SJCRH30 (cell line): ENCODE measurements around the gene KNL1. TPM values are rescaled to one million over a fixed set of nuclear protein-coding genes. Genes with fewer than 3 reads are reported as not detected.
"Not testable (repeated sequence)": the region's sequence is repeated elsewhere in the genome, so short reads cannot be mapped to it uniquely, and the experiment has no call there.

Experiments used
- DNase-seq, 2 experiments: peaks; one replicate each; pipeline ENCODE4 v3.0.0-alpha.2; 2015 to 2020
- H3K27ac ChIP-seq: fragments of 250-450 bp; sonication (Bioruptor Pico); 2 replicates; pipeline ENCODE4 v1.5.1; 2020; ENCODE audit warnings: mild to moderate bottlenecking, moderate library complexity
- H3K27me3 ChIP-seq: fragments of 250-450 bp; sonication (Bioruptor Pico); 2 replicates; pipeline ENCODE4 v1.5.1; 2020; ENCODE audit warnings: mild to moderate bottlenecking, moderate library complexity
- H3K36me3 ChIP-seq: fragments of 250-450 bp; sonication (Bioruptor Pico); 2 replicates; pipeline ENCODE4 v1.5.1; 2020; ENCODE audit warnings: mild to moderate bottlenecking, moderate library complexity
- H3K4me1 ChIP-seq: fragments of 250-450 bp; sonication (Bioruptor Pico); 2 replicates; pipeline ENCODE4 v1.5.1; 2020; ENCODE audit warnings: mild to moderate bottlenecking, moderate library complexity
- H3K4me3 ChIP-seq: fragments of 250-450 bp; sonication (Bioruptor Pico); 2 replicates; pipeline ENCODE4 v1.5.1; 2020; ENCODE audit warnings: mild to moderate bottlenecking, moderate library complexity
- H3K9me3 ChIP-seq: fragments of 250-450 bp; sonication (Bioruptor Pico); replicated peaks from 2 replicates; pipeline ENCODE4 v1.5.1; 2020; ENCODE audit warnings: mild to moderate bottlenecking, moderate library complexity
- total RNA-seq: library from RNA; depleted of rRNA; stranded (reverse); fragments of >200 nt; shearing (Covaris generic); gene quantifications from 2 replicates; pipeline ENCODE4 v1.2.3, GENCODE V29; 2014

The KNL1 gene
- total RNA-seq, 1 experiment from 2014 or later = 100 TPM

DNA sequence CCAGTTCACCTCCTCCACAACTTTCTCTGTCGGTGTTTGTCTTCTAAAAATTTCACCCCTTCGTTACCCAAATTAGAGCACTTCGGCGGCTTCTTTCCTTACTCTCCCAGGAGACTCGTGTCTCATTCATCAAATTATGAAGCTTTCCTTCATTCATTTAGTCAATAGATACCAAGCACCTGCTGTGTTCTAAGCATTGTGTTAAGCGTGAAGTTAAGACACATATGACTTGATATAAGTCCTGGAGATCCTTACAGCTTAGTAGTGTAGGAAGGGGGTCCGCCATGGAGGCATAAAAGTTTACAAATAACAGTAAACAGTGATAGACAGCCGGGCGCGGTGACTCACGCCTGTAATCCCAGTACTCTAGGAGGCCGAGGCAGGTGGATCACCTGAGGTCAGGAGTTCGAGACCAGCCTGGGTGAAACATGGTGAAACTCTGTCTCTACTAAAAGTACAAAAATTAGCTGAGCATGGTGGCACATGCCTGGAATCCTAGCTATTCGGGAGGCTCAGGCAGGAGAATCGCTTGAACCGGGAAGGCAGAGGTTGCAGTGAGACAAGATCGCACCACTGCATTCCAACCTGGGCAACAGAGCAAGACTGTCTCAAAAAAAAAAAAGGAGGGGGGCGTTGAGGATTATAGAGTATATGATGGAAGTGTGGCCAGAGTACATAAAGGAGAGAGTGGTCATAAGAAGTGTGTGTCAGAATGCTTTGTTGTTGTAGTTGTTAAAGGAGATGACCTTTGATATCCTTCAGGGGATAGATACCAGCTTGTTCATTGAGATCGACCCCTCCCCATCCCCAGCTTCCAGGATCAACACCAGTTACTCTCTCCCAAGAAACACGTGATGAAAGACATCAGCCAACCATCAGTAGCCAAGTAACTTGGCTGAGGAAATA is 28.5 kb upstream of the KNL1 start:
- no peaks in the 10 kb centered on the region for H3K36me3 ChIP-seq
- peaks cover 6% of the 10 kb centered on the region; the same call in 1 of the 2 replicates for H3K4me1 ChIP-seq
- no peaks in the 10 kb centered on the region for H3K9me3 ChIP-seq
- H3K27me3 ChIP-seq = no peaks in the 10 kb centered on the region
- no peak for DNase-seq
- no peak overlapping the region for H3K27ac ChIP-seq
- H3K4me3 ChIP-seq = peak overlapping the region; percentile 72

DNA sequence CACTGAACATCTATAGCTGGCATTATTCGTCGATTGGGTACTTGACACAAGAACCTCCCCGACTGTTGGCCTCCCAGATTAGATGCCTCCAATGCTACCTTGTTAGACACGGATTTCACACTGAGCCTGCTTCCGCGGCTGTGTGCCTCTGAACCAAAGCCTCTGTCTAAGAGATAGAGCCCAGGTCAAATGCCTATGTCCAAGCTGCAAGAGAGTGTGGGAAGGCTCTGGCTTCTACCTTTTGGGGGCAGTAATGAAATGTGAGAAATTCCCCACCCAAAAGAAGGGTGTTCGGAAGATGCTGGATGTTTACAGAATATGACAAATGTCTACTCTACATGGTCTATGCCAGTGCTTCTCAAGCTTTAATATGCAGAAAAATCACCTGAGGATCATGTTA is 26.9 kb upstream of the KNL1 start:
- H3K27me3 ChIP-seq = no peaks in the 10 kb centered on the region
- peaks cover 4% of the 10 kb centered on the region for H3K36me3 ChIP-seq
- peak in 1 of 2 experiments; percentile 51 for DNase-seq
- H3K27ac ChIP-seq = no peak overlapping the region
- H3K4me1 ChIP-seq = peaks cover 7% of the 10 kb centered on the region; the same call in 1 of the 2 replicates
- H3K9me3 ChIP-seq = no peaks in the 10 kb centered on the region
- H3K4me3 ChIP-seq = no peak overlapping the region

DNA sequence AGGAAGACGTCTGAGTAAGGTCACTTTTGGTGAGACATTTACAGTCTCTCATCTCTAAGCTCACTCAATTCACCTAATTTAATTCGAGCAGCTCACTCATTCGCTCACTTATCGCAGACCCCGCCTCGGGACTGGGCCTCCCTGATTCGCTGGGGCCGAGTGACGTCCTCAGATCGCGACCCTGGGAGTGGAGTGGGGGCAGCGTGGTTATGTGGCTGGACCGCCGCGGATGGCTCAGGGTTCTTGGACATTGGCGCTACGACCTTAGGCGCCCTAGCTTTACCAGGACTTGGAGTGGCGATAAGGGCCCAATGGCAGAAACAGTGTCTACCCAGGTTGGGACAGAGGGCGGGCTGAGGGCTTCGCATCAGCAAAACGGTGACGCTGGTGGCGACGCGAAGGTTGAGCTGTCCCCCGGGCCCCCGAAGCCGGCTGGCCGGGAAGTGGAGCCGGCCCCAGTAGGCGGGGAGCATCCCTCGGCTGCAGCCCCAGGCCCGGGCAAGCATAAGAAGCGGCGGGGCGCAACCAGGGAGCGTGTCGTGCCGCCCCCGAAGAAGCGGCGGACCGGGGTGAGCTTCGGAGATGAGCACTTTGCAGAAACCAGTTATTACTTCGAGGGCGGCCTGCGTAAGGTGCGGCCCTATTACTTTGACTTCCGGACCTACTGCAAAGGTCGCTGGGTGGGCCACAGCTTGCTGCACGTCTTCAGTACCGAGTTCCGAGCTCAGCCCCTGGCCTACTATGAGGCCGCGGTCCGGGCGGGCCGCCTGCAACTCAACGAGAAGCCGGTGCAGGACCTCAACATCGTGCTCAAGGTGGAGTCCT is 24.7 kb upstream of the KNL1 start, which contains the start of gene RPUSD2:
Gene RPUSD2, plus strand, starts transcription at position 171 of the 825 bp plus-strand sequence. Its CDS starts 39 bp downstream, at position 210.
- Histone ChIP-seq H3K4me1 (peaks cover 7% of the 10 kb centered on the region; the same call in 1 of the 2 replicates), H3K27ac (peak within 1 kb of the TSS; percentile 39), H3K36me3 (peaks cover 12% of the 10 kb centered on the region), H3K27me3 (no peaks in the 10 kb centered on the region), H3K9me3 (no peaks in the 10 kb centered on the region), H3K4me3 (peak within 1 kb of the TSS; percentile 76)
- DNase-seq = peak; percentile 91 to 92

DNA sequence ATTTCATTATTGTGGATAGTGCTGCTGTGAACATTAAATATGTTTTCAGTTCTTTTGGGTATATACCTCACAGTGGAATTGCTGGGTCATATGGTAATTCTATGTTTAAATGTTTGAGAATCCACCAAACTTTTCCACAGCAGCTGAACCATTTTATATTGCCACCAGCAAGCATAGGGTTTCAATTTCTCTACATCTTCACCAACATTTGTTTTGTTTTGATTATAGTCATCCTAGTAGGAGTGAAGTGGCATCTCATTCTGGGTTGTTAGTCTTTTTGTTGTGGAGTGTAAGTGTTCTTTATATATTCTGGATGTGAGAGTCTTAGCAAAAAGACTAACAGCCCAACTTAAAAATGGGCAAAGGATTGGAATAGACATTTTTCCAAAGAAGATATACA is 18.9 kb upstream of the KNL1 start:
- no peak for DNase-seq
- H3K27ac ChIP-seq = no peak overlapping the region
- H3K27me3 ChIP-seq = no peaks in the 10 kb centered on the region
- H3K36me3 ChIP-seq = peaks cover 17% of the 10 kb centered on the region
- peaks cover 5% of the 10 kb centered on the region; the same call in 1 of the 2 replicates for H3K4me1 ChIP-seq
- no peaks in the 10 kb centered on the region for H3K9me3 ChIP-seq
- H3K4me3 ChIP-seq = no peak overlapping the region

DNA sequence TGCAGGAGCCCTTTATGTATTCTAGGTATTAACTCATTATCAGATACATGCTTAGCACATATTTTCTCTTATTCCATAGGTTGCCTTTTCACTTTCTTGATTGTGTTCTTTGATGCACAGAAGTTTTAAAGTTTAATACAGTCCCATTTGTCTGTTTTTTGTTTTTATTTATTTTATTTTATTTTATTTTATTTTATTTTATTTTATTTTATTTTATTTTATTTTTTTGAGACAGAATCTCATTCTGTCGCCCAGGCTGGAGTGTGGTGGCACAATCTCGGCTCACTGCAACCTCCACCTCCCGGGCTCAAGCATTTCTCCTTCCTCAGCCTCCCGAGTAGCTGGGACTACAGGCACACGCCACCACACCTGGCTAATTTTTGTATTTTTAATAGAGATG is 17.1 kb upstream of the KNL1 start:
- not testable (repeated sequence) for H3K27me3 ChIP-seq, H3K27ac ChIP-seq, DNase-seq, H3K4me3 ChIP-seq, H3K9me3 ChIP-seq, H3K4me1 ChIP-seq
- peaks cover 13% of the 10 kb centered on the region for H3K36me3 ChIP-seq

DNA sequence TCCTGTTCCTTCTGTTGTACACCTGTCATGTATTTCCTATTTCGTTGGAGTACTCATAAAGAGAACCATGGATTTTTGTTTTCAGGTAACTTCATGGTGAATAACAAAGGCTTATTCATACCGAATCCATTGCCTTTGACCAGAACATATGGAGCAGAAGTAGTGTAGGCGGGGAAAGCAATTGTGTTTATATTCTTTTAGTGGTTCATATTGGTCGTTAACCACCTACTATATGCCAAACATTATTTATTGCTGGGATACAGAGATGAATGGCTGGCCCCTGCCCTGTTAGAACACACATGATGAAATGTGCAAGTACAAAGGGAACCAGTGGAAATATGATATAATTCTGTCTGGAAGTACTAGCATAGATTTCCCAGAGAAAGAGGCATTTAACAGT is 15.2 kb upstream of the KNL1 start:
- no peaks in the 10 kb centered on the region for H3K9me3 ChIP-seq
- no peak overlapping the region for H3K27ac ChIP-seq
- peaks cover 9% of the 10 kb centered on the region; the same call in 1 of the 2 replicates for H3K36me3 ChIP-seq
- H3K27me3 ChIP-seq = no peaks in the 10 kb centered on the region
- H3K4me3 ChIP-seq = no peak overlapping the region
- DNase-seq = no peak
- no peaks in the 10 kb centered on the region for H3K4me1 ChIP-seq

DNA sequence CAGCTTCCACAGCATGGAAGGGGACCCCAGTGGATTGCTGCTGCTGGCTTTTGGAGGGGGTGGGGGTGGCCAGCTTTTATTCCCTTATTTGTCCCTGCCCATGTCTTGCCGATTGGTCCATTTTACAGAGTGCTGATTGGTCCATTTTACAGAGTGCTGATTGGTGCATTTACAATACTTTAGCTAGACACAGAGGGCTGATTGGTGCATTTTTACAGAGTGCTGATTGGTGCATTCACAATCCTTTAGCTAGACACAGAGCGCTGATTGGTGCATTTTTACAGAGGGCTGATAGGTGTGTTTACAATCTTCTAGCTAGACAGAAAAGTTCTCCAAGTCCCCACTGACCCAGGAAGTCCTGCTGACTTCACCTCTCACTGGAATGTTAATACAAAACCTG is 12.3 kb upstream of the KNL1 start:
- not testable (repeated sequence) for H3K4me3 ChIP-seq, H3K4me1 ChIP-seq, H3K27ac ChIP-seq, H3K36me3 ChIP-seq, DNase-seq, H3K9me3 ChIP-seq, H3K27me3 ChIP-seq

DNA sequence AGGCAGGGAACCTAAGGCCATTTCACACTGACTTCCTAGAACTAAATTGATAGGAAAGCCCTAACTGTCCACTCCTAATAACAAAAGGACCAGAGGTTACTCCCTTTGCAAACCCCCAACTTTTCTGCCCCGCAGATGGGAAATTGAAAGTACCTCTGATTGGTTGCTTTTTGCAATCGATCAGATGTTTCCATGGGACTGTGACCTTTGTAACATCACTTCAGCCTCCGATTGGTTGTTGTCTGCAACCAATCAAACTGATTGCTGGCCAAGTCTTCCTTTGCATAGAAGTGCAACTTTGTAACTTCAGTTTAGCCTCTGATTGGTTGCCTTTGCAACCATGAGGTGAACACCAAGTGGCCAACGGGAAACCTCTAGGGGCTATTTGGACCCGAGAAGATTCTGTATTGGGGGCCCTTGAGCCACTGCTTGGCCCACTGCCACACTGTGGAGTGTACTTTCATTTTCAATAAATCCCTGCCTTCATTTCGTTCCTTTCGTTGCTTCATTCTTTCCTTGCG is 11.3 kb upstream of the KNL1 start:
- Histone ChIP-seq H3K27ac (no peak overlapping the region), H3K27me3 (no peaks in the 10 kb centered on the region), H3K9me3 (no peaks in the 10 kb centered on the region), H3K4me1 (peaks cover 7% of the 10 kb centered on the region), H3K4me3 (no peak overlapping the region), H3K36me3 (no peaks in the 10 kb centered on the region)
- no peak for DNase-seq

DNA sequence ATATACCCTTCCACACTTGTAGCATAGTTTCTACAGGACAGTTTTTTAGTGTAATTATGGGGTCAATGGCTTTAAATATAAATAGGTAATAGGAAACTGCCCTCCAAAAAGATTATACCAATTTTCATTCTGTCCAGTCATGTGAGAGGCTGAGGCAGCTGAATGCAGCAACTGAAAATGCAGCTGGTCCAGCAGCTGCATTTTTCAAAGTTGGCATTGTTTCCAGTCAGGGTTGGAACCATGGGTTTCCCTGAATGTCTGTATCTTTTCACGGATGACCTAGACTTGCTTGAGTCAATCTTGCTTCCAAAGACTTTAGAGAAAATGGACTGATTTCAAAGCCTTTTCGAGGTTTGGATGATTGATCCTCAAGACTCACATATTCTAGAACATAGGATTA is 9.9 kb upstream of the KNL1 start:
- Histone ChIP-seq H3K27ac (peak overlapping the region; percentile 49), H3K4me1 (peaks cover 7% of the 10 kb centered on the region), H3K27me3 (no peaks in the 10 kb centered on the region), H3K4me3 (no peak overlapping the region), H3K36me3 (no peaks in the 10 kb centered on the region), H3K9me3 (no peaks in the 10 kb centered on the region)
- peak; percentile 66 to 87 for DNase-seq

DNA sequence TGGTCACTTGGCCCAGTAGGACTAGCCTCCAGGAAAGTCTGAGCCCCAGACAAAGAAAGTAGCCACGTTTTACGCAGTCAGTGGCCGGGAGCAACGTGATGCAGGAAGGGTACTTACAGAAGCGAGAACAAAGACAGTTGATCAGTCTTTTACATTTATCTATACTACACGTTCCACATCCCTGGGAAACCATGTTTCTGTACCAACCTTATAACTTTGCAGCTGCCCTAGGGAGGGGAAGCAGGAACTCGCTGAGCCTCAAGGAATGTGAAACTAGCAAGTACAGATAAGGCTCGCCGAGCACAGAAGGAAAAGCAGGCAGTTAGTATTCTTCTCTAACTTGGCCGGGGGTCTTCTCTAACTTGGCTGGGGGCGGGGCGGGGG is 3.4 kb upstream of the KNL1 start:
- no peaks in the 10 kb centered on the region for H3K27me3 ChIP-seq
- H3K9me3 ChIP-seq = no peaks in the 10 kb centered on the region
- H3K36me3 ChIP-seq = no peaks in the 10 kb centered on the region
- H3K4me3 ChIP-seq = peak overlapping the region; percentile 51
- peak; percentile 16 to 54 for DNase-seq
- 0 out of 2 replicates have a peak, but pooled peaks cover 3% of the 10 kb centered on the region for H3K4me1 ChIP-seq
- H3K27ac ChIP-seq = peak overlapping the region; percentile 26; the same call in 1 of the 2 replicates

DNA sequence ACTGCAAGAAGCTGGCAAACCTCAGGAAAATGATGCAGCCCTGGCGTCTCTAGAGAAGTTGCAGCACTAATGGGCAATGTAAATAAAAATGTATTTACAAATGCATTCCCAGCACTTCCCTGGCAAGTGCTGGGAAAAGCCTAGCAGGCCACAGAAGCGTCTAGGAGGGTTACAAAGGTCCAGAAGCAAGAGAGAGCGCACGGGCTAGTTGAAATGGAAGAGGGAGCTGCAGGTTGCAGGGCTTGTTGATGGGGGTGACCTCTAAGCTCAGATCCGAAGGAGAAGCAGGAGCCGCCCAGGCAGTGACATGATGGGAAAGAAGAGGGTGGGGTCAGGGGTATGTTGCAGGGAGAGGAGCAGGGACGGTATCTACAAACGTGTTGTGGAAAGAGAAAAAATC is 2.7 kb upstream of the KNL1 start:
- no peaks in the 10 kb centered on the region for H3K9me3 ChIP-seq
- peak overlapping the region; percentile 51 for H3K4me3 ChIP-seq
- no peaks in the 10 kb centered on the region for H3K36me3 ChIP-seq
- peak; percentile 22 to 49 for DNase-seq
- 0 out of 2 replicates have a peak, but pooled peaks cover 3% of the 10 kb centered on the region for H3K4me1 ChIP-seq
- H3K27ac ChIP-seq = no peak overlapping the region
- H3K27me3 ChIP-seq = no peaks in the 10 kb centered on the region

DNA sequence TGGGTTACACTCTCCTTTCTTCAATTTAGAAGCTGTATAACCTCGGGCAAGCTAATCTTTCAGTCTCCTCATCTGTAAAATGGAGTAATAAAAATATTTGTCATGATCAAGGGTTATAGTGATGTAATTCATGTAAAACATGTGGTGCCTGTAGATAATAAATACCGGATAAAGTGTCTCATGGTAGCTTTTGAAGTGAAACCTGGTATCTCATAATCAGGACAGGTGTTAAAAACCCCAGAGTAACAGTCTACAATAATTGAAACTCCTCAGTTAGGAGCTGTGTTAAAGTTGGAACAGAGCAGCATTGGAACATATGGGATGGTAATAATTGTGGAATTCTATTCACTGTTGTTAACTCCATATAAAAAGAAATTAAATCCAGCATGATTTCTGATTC is 884 bp upstream of the KNL1 start:
- Histone ChIP-seq H3K9me3 (no peaks in the 10 kb centered on the region), H3K4me3 (peak overlapping the region; percentile 92), H3K4me1 (0 out of 2 replicates have a peak, but pooled peaks cover 3% of the 10 kb centered on the region), H3K27me3 (no peaks in the 10 kb centered on the region), H3K27ac (no peak overlapping the region), H3K36me3 (no peaks in the 10 kb centered on the region)
- DNase-seq = no peak

DNA sequence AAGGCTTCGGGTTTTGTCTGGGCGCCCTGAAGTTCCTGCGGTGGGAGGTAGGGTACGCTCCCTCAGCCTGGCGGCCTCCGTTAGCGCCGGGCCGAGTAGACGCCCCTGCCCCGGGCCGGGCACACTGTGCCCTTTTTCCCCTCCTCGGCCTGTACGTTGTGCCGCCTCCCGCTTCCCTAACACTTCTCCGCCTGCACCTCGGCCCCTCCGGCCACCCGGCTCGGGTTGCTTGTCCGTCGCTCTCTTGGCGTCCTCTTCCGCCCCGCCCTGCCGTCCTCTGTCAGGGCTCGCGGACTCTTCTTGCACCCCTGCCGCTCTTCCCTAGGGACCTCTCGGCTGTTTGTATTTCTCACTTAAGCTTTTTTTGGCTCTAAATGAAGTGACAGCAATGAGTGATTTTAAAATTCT is 384 bp downstream of the KNL1 start:
- peak overlapping the region; percentile 92 for H3K4me3 ChIP-seq
- H3K27ac ChIP-seq = peak overlapping the region; percentile 96
- no peaks in the 10 kb centered on the region for H3K9me3 ChIP-seq
- peak; percentile 84 to 87 for DNase-seq
- no peaks in the 10 kb centered on the region for H3K36me3 ChIP-seq
- H3K4me1 ChIP-seq = 0 out of 2 replicates have a peak, but pooled peaks cover 3% of the 10 kb centered on the region
- H3K27me3 ChIP-seq = no peaks in the 10 kb centered on the region

DNA sequence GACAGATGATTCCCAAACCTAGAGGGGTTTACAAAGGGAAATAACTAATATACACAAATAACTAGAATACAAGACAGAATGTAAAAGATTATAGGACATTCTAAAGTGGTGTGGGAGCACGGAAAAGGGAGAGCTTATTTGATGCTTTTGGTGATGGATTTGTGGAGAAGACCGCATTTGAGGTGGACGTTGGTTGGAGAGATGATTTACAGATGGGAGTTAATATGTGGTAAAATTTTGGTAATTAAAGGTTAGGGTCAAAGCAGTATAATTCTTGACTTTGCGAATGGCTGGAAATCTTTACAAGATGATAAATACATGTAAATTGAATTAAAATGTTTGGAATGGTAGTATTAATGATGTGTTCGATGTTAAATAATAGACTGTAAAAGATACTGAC is 1.2 kb downstream of the KNL1 start:
- H3K4me3 ChIP-seq = peak overlapping the region; percentile 92
- no peaks in the 10 kb centered on the region for H3K27me3 ChIP-seq
- no peaks in the 10 kb centered on the region for H3K4me1 ChIP-seq
- H3K36me3 ChIP-seq = no peaks in the 10 kb centered on the region
- no peaks in the 10 kb centered on the region for H3K9me3 ChIP-seq
- no peak overlapping the region for H3K27ac ChIP-seq
- DNase-seq = peak in 1 of 2 experiments; percentile 13
